HUES64 (cell line): ENCODE data around the gene MARS1.

Experiments used
- H3K27ac ChIP-seq: 2 replicates; pipeline ENCODE4 v1.7.0; 2013; ENCODE audit warnings: low read depth, low read length, inconsistent platforms
- H3K27me3 ChIP-seq: 2 replicates; pipeline ENCODE4 v1.6.1; 2013; ENCODE audit warnings: mild to moderate bottlenecking, low read length; ENCODE audit not compliant: insufficient read depth
- H3K36me3 ChIP-seq: 2 replicates; pipeline ENCODE4 v1.6.1; 2013; ENCODE audit warnings: mild to moderate bottlenecking, low read length; ENCODE audit not compliant: insufficient read depth
- H3K4me1 ChIP-seq: 2 replicates; pipeline ENCODE4 v1.6.1; 2013; ENCODE audit warnings: mild to moderate bottlenecking, low read length, moderate library complexity; ENCODE audit not compliant: insufficient read depth
- H3K4me3 ChIP-seq: 2 replicates; pipeline ENCODE4 v1.5.1; 2013; ENCODE audit warnings: mild to moderate bottlenecking, low read length, moderate library complexity
- H3K9ac ChIP-seq: 2 replicates; pipeline ENCODE4 v1.6.1; 2013; ENCODE audit warnings: mild to moderate bottlenecking, low read depth, low read length
- H3K9me3 ChIP-seq: 2 replicates; pipeline ENCODE4 v1.6.1; 2013; ENCODE audit warnings: low read depth, low read length; ENCODE audit not compliant: insufficient read depth
- WGBS: fragments of 150-250, 120-280 bp; methylation state at CpG from one replicate; pipeline ENCODE4 v1.1.7; 2013; ENCODE audit warnings: missing lambda C conversion rate; 5-methylcytosine and 5-hydroxymethylcytosine counted together

Gene MARS1

DNA sequence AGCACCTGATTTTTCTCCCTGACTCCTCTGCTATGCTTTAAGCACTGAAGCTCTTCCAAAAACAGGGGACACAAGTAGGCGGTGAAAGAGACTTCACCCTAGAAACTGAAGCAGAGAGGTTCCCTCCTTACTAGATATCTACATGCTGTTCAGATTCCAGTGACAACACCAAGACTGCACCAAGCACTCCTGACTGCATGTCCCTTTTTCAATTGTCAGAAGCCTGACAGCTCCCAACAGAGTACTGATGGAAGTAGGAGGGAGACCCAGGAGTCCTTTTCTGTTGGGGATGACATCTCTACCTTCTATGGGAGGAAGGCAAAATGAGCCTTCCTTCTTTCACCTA, 48.7 kb downstream of the MARS1 start:
- Histone ChIP-seq H3K27ac (no peak overlapping the region), H3K9me3 (no peaks in the 10 kb centered on the region), H3K4me1 (0 out of 2 replicates have a peak, but pooled peaks cover 6% of the 10 kb centered on the region), H3K9ac (no peak overlapping the region), H3K27me3 (no peaks in the 10 kb centered on the region), H3K36me3 (peaks cover 73% of the 10 kb centered on the region), H3K4me3 (no peak overlapping the region)
- 96% methylated on average over 1 of the region's 1 CpG for WGBS

- no peaks in the 10 kb centered on the region for H3K9me3 ChIP-seq
- 0 out of 2 replicates have a peak, but pooled peaks cover 6% of the 10 kb centered on the region for H3K4me1 ChIP-seq
- no peaks in the 10 kb centered on the region for H3K27me3 ChIP-seq
- H3K27ac ChIP-seq, result no peak overlapping the region
- H3K36me3 ChIP-seq, result peaks cover 57% of the 10 kb centered on the region
- no peak overlapping the region for H3K9ac ChIP-seq
- 90% methylated on average over 5 of the region's 5 CpGs for WGBS
- no peak overlapping the region for H3K4me3 ChIP-seq
Observed at GRCh38 chr12:57539134-57539768, 51.4 kb downstream of the MARS1 start.

DNA sequence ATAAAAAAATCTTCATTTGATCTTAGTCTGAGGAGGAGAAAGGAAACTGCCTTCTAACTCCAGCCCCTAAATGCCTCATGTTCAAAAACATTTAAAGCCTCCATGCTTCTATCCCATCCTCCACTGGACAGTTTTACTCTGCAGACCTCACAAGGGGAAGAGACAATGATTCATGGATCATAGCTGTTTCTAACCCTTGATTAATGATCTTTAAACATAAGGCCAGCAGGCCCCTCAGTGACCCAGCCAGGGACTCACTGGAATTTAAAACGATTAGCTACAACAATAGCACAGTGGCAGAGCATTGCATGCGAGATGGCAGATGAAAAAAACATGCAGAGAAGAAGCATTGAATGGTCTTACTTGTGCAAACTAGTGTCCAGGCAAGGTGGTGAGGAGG, 53.1 kb downstream of the MARS1 start:
- H3K4me3 ChIP-seq, result no peak overlapping the region
- WGBS, result 80% methylated on average over 2 of the region's 2 CpGs
- no peaks in the 10 kb centered on the region for H3K27me3 ChIP-seq
- H3K9ac ChIP-seq, result no peak overlapping the region
- H3K36me3 ChIP-seq, result peaks cover 51% of the 10 kb centered on the region
- peaks cover 10% of the 10 kb centered on the region; the same call in 1 of the 2 replicates for H3K4me1 ChIP-seq
- H3K27ac ChIP-seq, result no peak overlapping the region
- no peaks in the 10 kb centered on the region for H3K9me3 ChIP-seq

DNA sequence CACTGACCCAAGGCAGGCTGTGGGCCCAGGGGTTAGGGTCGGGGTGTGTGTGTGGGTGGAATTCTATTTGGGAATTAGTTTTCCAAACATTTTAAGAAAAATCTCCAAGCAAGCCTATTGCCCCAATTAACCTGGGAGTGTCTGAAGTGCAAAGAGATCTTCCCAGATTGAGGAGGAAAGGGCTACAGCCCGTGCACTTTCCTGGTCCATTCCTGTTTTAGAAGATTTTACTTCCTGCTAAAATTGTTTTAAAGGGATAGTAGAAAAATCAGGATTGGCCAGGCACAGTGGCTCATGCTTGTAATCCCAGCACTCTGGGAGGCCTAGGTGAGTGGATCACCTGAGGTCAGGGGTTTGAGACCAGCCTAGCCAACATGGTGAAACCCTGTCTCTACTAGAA, 53.8 kb downstream of the MARS1 start:
- no peak overlapping the region for H3K27ac ChIP-seq

DNA sequence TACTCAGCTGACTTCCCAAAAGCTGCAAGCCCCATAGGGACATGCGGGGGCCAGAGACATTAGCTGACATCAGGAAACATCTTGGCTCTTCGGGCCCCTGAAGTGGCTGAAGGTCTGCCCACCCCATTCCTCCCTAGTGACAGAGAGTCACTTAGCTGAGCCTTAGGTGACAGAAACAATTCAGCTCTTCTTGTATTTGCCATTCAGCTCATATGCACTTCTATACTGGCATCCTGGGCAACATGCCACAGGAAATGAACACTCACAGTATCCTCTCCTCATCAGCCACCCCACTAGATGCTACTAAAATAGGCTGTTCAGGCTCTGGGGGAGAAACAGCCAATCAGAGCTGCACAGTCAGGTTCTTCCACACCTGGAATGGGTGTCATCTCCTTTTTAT, 55.7 kb downstream of the MARS1 start:
- H3K36me3 ChIP-seq, result peaks cover 43% of the 10 kb centered on the region
- H3K4me1 ChIP-seq, result peaks cover 10% of the 10 kb centered on the region
- H3K4me3 ChIP-seq, result no peak overlapping the region
- 93% methylated on average over 2 of the region's 2 CpGs for WGBS
- peaks cover 11% of the 10 kb centered on the region; the same call in 1 of the 2 replicates for H3K27me3 ChIP-seq
- H3K9me3 ChIP-seq, result no peaks in the 10 kb centered on the region
- no peak overlapping the region for H3K9ac ChIP-seq
- no peak overlapping the region for H3K27ac ChIP-seq

More for the DNA sequence above, 53.8 kb downstream of the MARS1 start:
- Histone ChIP-seq H3K36me3 (peaks cover 51% of the 10 kb centered on the region), H3K4me1 (peaks cover 8% of the 10 kb centered on the region), H3K9me3 (no peaks in the 10 kb centered on the region), H3K4me3 (no peak overlapping the region), H3K9ac (no peak overlapping the region), H3K27me3 (no peaks in the 10 kb centered on the region)
- 93% methylated on average over 2 of the region's 2 CpGs for WGBS

- H3K27me3 ChIP-seq, result peaks cover 25% of the 10 kb centered on the region; the same call in 1 of the 2 replicates
- WGBS, result 59% methylated on average over 15 of the region's 15 CpGs
- no peak overlapping the region for H3K27ac ChIP-seq
Observed at GRCh38 chr12:57545809-57546437, 58.1 kb downstream of the MARS1 start.

GRCh38 chr12:57546438-57547287, 58.8 kb downstream of the MARS1 start, which contains the start of gene DCTN2:
Gene DCTN2, minus strand, starts transcription at chr12:57547192. Its CDS starts 129 bp downstream, at chr12:57547063.
- Histone ChIP-seq H3K9ac (peak within 1 kb of the TSS; percentile 84), H3K4me1 (peaks cover 24% of the 10 kb centered on the region), H3K36me3 (peaks cover 16% of the 10 kb centered on the region; the same call in 1 of the 2 replicates), H3K27ac (peak within 1 kb of the TSS; percentile 27; the same call in 1 of the 2 replicates), H3K27me3 (peaks cover 25% of the 10 kb centered on the region; the same call in 1 of the 2 replicates), H3K4me3 (peak within 1 kb of the TSS; percentile 81), H3K9me3 (no peaks in the 10 kb centered on the region)
- 1% methylated on average over 56 of the region's 56 CpGs for WGBS

More at GRCh38 chr12:57545809-57546437, 58.1 kb downstream of the MARS1 start:
- Histone ChIP-seq H3K9me3 (no peaks in the 10 kb centered on the region), H3K36me3 (peaks cover 22% of the 10 kb centered on the region), H3K4me1 (peaks cover 22% of the 10 kb centered on the region), H3K9ac (peak overlapping the region; percentile 84), H3K4me3 (peak overlapping the region; percentile 81)

GRCh38 chr12:57547288-57548012, 59.6 kb downstream of the MARS1 start:
- peaks cover 32% of the 10 kb centered on the region for H3K4me1 ChIP-seq
- peak overlapping the region; percentile 81 for H3K4me3 ChIP-seq
- H3K27me3 ChIP-seq, result peaks cover 25% of the 10 kb centered on the region; the same call in 1 of the 2 replicates
- WGBS, result 34% methylated on average over 5 of the region's 9 CpGs
- H3K9ac ChIP-seq, result no peak overlapping the region
- no peaks in the 10 kb centered on the region for H3K9me3 ChIP-seq
- H3K36me3 ChIP-seq, result 0 out of 2 replicates have a peak, but pooled peaks cover 8% of the 10 kb centered on the region
- H3K27ac ChIP-seq, result no peak overlapping the region

DNA sequence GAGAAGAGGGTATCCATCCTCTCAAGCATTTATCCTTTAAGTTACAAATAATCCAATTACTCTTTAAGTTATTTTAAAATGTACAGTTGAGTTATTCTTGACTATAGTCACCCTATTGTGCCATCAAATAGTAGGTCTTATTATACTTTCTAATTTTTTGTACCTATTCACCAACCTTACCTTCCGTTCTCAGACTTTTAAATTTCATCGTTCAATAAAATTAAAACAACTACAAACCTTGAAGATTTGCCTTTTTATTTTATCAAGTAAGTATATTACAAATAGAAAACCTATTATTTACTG, 60.1 kb downstream of the MARS1 start:
- Histone ChIP-seq H3K27ac (no peak overlapping the region), H3K4me1 (peaks cover 36% of the 10 kb centered on the region), H3K9ac (no peak overlapping the region), H3K27me3 (peaks cover 25% of the 10 kb centered on the region; the same call in 1 of the 2 replicates), H3K9me3 (no peaks in the 10 kb centered on the region), H3K4me3 (no peak overlapping the region), H3K36me3 (0 out of 2 replicates have a peak, but pooled peaks cover 8% of the 10 kb centered on the region)
- WGBS, result 85% methylated on average over 2 of the region's 2 CpGs

DNA sequence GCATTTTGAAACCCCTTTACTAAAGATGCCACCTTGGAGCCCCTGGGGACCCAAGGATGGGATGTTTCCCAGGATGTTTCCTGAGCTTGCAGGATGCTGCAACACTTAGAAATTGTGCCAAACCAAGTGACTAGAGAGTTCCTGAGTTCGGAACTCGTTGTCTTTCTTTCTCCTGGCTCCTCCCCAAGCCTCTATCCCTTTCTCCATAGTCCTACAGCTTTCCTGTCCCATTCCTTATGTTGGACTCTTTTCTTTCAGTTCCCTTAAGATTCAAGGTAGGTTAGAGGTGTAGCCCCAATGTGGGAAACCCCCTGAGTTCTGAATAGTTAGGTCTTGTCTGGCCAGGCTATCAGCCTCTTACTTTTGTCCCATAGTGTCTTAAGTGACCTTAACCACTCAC, 60.6 kb downstream of the MARS1 start:
- no peak overlapping the region for H3K9ac ChIP-seq

More for the DNA sequence above, 60.6 kb downstream of the MARS1 start:
- Histone ChIP-seq H3K9me3 (no peaks in the 10 kb centered on the region), H3K4me1 (peaks cover 39% of the 10 kb centered on the region), H3K36me3 (0 out of 2 replicates have a peak, but pooled peaks cover 8% of the 10 kb centered on the region), H3K27ac (no peak overlapping the region), H3K4me3 (no peak overlapping the region), H3K27me3 (peaks cover 25% of the 10 kb centered on the region; the same call in 1 of the 2 replicates)
- 68% methylated on average over 2 of the region's 2 CpGs for WGBS
